H9 (cell line): ENCODE measurements around the gene FNDC4. TPM values are rescaled to one million over a fixed set of nuclear protein-coding genes. Genes with fewer than 3 reads are reported as not detected.

Experiments
- DNase-seq: peaks from one replicate; pipeline ENCODE4 v3.0.0-alpha.2; 2017
- H2AFZ ChIP-seq: one replicate; pipeline ENCODE4 v1.6.1; 2013; ENCODE audit warnings: mild to moderate bottlenecking, low read length, control low read depth, moderate library complexity
- H2AK5ac ChIP-seq: 2 replicates; pipeline ENCODE4 v1.6.1; 2013; ENCODE audit warnings: low read length, control low read depth, mixed read lengths; ENCODE audit not compliant: insufficient read length
- H2BK120ac ChIP-seq: one replicate; pipeline ENCODE4 v1.6.1; 2013; ENCODE audit warnings: low read depth, mild to moderate bottlenecking, low read length, control low read depth, inconsistent platforms; ENCODE audit not compliant: poor library complexity, severe bottlenecking
- H2BK12ac ChIP-seq: 2 replicates; pipeline ENCODE4 v1.6.1; 2013; ENCODE audit warnings: low read length, control low read depth, mixed read lengths, low read depth; ENCODE audit not compliant: insufficient read length
- H2BK15ac ChIP-seq: 2 replicates; pipeline ENCODE4 v1.6.1; 2013; ENCODE audit warnings: low read depth, low read length, control low read depth
- H2BK20ac ChIP-seq: one replicate; pipeline ENCODE4 v1.6.1; 2013; ENCODE audit warnings: low read depth, mild to moderate bottlenecking, low read length, control low read depth, inconsistent platforms; ENCODE audit not compliant: poor library complexity, severe bottlenecking
- H2BK5ac ChIP-seq: 2 replicates; pipeline ENCODE4 v1.6.1; 2013; ENCODE audit warnings: low read length, control low read depth, mixed read lengths; ENCODE audit not compliant: insufficient read length
- H3K14ac ChIP-seq: 2 replicates; pipeline ENCODE4 v1.6.1; 2013; ENCODE audit warnings: low read length, control low read depth; ENCODE audit not compliant: insufficient read depth
- H3K18ac ChIP-seq: 2 replicates; pipeline ENCODE4 v1.6.1; 2013; ENCODE audit warnings: low read depth, mild to moderate bottlenecking, mixed read lengths, low read length, control low read depth; ENCODE audit not compliant: insufficient read length
- H3K23ac ChIP-seq: 2 replicates; pipeline ENCODE4 v1.6.1; 2013; ENCODE audit warnings: low read length, control low read depth, mixed read lengths, low read depth; ENCODE audit not compliant: insufficient read length
- H3K23me2 ChIP-seq: 2 replicates; pipeline ENCODE4 v1.6.1; 2013; ENCODE audit warnings: low read depth, mild to moderate bottlenecking, mixed read lengths, low read length, control low read depth; ENCODE audit not compliant: insufficient read length, poor library complexity, severe bottlenecking
- H3K27ac ChIP-seq: 2 replicates; pipeline ENCODE4 v1.5.1; 2013; ENCODE audit warnings: low read length, control low read depth, mixed read lengths, low read depth; ENCODE audit not compliant: insufficient read length
- H3K27me3 ChIP-seq: 2 replicates; pipeline ENCODE4 v1.6.1; 2013; ENCODE audit warnings: low read length, control low read depth, inconsistent platforms; ENCODE audit not compliant: insufficient read depth
- H3K4ac ChIP-seq: 2 replicates; pipeline ENCODE4 v1.6.1; 2013; ENCODE audit warnings: low read depth, mild to moderate bottlenecking, control low read depth, inconsistent platforms, low read length, moderate library complexity
- H3K4me1 ChIP-seq: 2 replicates; pipeline ENCODE4 v1.6.1; 2013; ENCODE audit warnings: low read length, control low read depth, inconsistent platforms; ENCODE audit not compliant: insufficient read depth
- H3K4me2 ChIP-seq: 2 replicates; pipeline ENCODE4 v1.6.1; 2013; ENCODE audit warnings: low read length, control low read depth, mixed read lengths; ENCODE audit not compliant: insufficient read length, insufficient read depth
- H3K56ac ChIP-seq: 2 replicates; pipeline ENCODE4 v1.6.1; 2013; ENCODE audit warnings: low read depth, mild to moderate bottlenecking, mixed read lengths, low read length, control low read depth; ENCODE audit not compliant: insufficient read length
- H3K79me1 ChIP-seq: 2 replicates; pipeline ENCODE4 v1.6.1; 2013; ENCODE audit warnings: low read depth, mild to moderate bottlenecking, moderate library complexity, low read length, control low read depth, inconsistent platforms; ENCODE audit not compliant: insufficient read depth, poor library complexity, severe bottlenecking
- H3K79me2 ChIP-seq: 2 replicates; pipeline ENCODE4 v1.6.1; 2013; ENCODE audit warnings: low read length, control low read depth, inconsistent platforms; ENCODE audit not compliant: insufficient read depth
- H3K9ac ChIP-seq: 2 replicates; pipeline ENCODE4 v1.6.1; 2013; ENCODE audit warnings: low read length, control low read depth, mixed read lengths; ENCODE audit not compliant: insufficient read length; ENCODE audit errors: extremely low read depth
- H3K9me3 ChIP-seq: one replicate; pipeline ENCODE4 v1.6.1; 2013; ENCODE audit warnings: low read depth, low read length, inconsistent platforms; ENCODE audit not compliant: control insufficient read depth
- H3T11ph ChIP-seq: one replicate; pipeline ENCODE4 v1.6.1; 2013; ENCODE audit warnings: mild to moderate bottlenecking, low read length, control low read depth, inconsistent platforms
- H4K20me1 ChIP-seq: one replicate; pipeline ENCODE4 v1.6.1; 2013; ENCODE audit not compliant: control insufficient read depth, insufficient read length, insufficient read depth
- H4K5ac ChIP-seq: 2 replicates; pipeline ENCODE4 v1.6.1; 2013; ENCODE audit warnings: low read depth, mild to moderate bottlenecking, mixed read lengths, low read length, control low read depth; ENCODE audit not compliant: insufficient read length
- H4K8ac ChIP-seq: replicated peaks from 2 replicates; pipeline ENCODE4 v1.6.1; 2013; ENCODE audit warnings: low read length, control low read depth, mixed read lengths, low read depth; ENCODE audit not compliant: insufficient read length
- H4K91ac ChIP-seq: 2 replicates; pipeline ENCODE4 v1.6.1; 2013; ENCODE audit warnings: low read depth, mild to moderate bottlenecking, moderate library complexity, mixed read lengths, low read length, control low read depth; ENCODE audit not compliant: insufficient read length
- H3K27ac Mint-ChIP-seq, 3 experiments: 2 replicates in 2 of 3; 3 replicates in 1 of 3; pipeline ENCODE4 v1.8.0; 2020 to 2021; ENCODE audit warnings: mixed read lengths in 3 of 3, mild to moderate bottlenecking in 1 of 3, moderate library complexity in 1 of 3
- H3K27me3 Mint-ChIP-seq: 2 replicates; pipeline ENCODE4 v1.8.0; 2021; ENCODE audit warnings: low read depth, mild to moderate bottlenecking, moderate library complexity, mixed read lengths
- H3K36me3 Mint-ChIP-seq, 3 experiments: 2 replicates in 2 of 3; 3 replicates in 1 of 3; pipeline ENCODE4 v1.8.0; 2020 to 2021; ENCODE audit warnings: low read depth in 3 of 3, mixed read lengths in 3 of 3; ENCODE audit not compliant: insufficient read depth in 1 of 3
- H3K4me1 Mint-ChIP-seq, 2 experiments: 2 replicates each; pipeline ENCODE4 v1.8.0; 2020; ENCODE audit warnings: mixed read lengths in 2 of 2
- H3K4me3 Mint-ChIP-seq, 2 experiments: 2 replicates in 1 of 2; 3 replicates in 1 of 2; pipeline ENCODE4 v1.8.0; 2020 to 2021; ENCODE audit warnings: mild to moderate bottlenecking in 2 of 2, mixed read lengths in 2 of 2, moderate library complexity in 1 of 2
- H3K9me3 Mint-ChIP-seq, 2 experiments: 2 replicates in 1 of 2; 3 replicates in 1 of 2; pipeline ENCODE4 v1.8.0; 2020; ENCODE audit warnings: mild to moderate bottlenecking in 2 of 2, mixed read lengths in 2 of 2, moderate library complexity in 1 of 2
- CTCF ChIP-seq: fragments of 200-600 bp; sonication (generic); conservative IDR thresholded peaks from 3 replicates; pipeline ENCODE4 v1.8.0; 2021; ENCODE audit warnings: antibody characterized with exemption, mild to moderate bottlenecking
- WGBS: extraction: QIAGEN DNeasy Blood & Tissue Kit; methylation state at CpG from one replicate; pipeline ENCODE4 v1.1.7; 2013; ENCODE audit warnings: missing lambda C conversion rate, low lambda C conversion rate, mixed read lengths; ENCODE audit not compliant: insufficient read length; ENCODE audit errors: extremely low coverage; 5-methylcytosine and 5-hydroxymethylcytosine counted together
- total RNA-seq: library from RNA; stranded (reverse); gene quantifications from 2 replicates; pipeline ENCODE4 v1.2.1, GENCODE V29; 2021

The FNDC4 gene
- total RNA-seq, 1 experiment from 2014 or later = 21.5 TPM

- no peak overlapping the region for H3K14ac ChIP-seq
- no peaks in the 10 kb centered on the region for H3K9me3 ChIP-seq
- no peak overlapping the region for H2BK12ac ChIP-seq
- no peaks in the 10 kb centered on the region for H3K9me3 Mint-ChIP-seq
- H3T11ph ChIP-seq = no peak overlapping the region
- no peaks in the 10 kb centered on the region for H4K20me1 ChIP-seq
- H3K4me2 ChIP-seq = peak overlapping the region; percentile 54
- H4K91ac ChIP-seq = no peak overlapping the region
- TF ChIP-seq CTCF = no peak
- peaks cover 50% of the 10 kb centered on the region for H3K27me3 Mint-ChIP-seq
- no peak overlapping the region for H4K5ac ChIP-seq
- no peak overlapping the region for H2BK15ac ChIP-seq
- H3K79me2 ChIP-seq = no peaks in the 10 kb centered on the region
- peak; percentile 43 for DNase-seq
- H3K56ac ChIP-seq = no peak overlapping the region
- no peaks in the 10 kb centered on the region; the same call in 1 of the 2 replicates for H3K4me1 ChIP-seq
- H2BK20ac ChIP-seq = no peak overlapping the region
- no peak overlapping the region for H3K23ac ChIP-seq
- no peak overlapping the region for H3K9ac ChIP-seq
- H3K23me2 ChIP-seq = peaks cover 8% of the 10 kb centered on the region
- H4K8ac ChIP-seq = no peak overlapping the region
- no peak overlapping the region for H2BK120ac ChIP-seq
- no peak overlapping the region for H3K4ac ChIP-seq
- no peak overlapping the region for H3K27ac ChIP-seq
- no peaks in the 10 kb centered on the region; the same call in 1 of the 2 replicates for H3K27me3 ChIP-seq
- no peak overlapping the region for H3K18ac ChIP-seq
- peaks cover 26 to 28% of the 10 kb centered on the region in 2 experiments for H3K4me1 Mint-ChIP-seq
- H3K79me1 ChIP-seq = no peaks in the 10 kb centered on the region
- no peak overlapping the region for H2AK5ac ChIP-seq
- no peak overlapping the region for H3K27ac Mint-ChIP-seq
- WGBS = no CpG with 5 or more reads among the region's 35 CpGs
- no peak overlapping the region for H2BK5ac ChIP-seq
- peaks cover 2 to 16% (median 10%) of the 10 kb centered on the region in 3 experiments for H3K36me3 Mint-ChIP-seq
- no peak overlapping the region for H2AFZ ChIP-seq
- peak overlapping the region; percentile 74 to 83 for H3K4me3 Mint-ChIP-seq
These were observed 586 bp downstream of the FNDC4 start for GRCh38 chr2:27494284-27494943.
